Activated CD4-positive, alpha-beta T cell treated with anti-CD3 and anti-CD28 coated beads, Interleukin-2, amount 10 ng/mL, durations not matched to agents 7 days and 5 days (primary cell): ENCODE data around the gene MAPK7. TPM values are rescaled to one million over a fixed set of nuclear protein-coding genes. Genes with fewer than 3 reads are reported as not detected.

Experiments used
- CTCF ChIA-PET: fragments of 350-600 bp; sonication (Branson Sonifier 250); formaldehyde crosslinking; loops from one replicate; lab custom pipeline; 2021; ENCODE audit warnings: antibody characterized with exemption; lab: Charles Lee
- POLR2A ChIA-PET: fragments of 350-600 bp; sonication (Branson Sonifier 250); formaldehyde crosslinking; loops from one replicate; lab custom pipeline; 2021; ENCODE audit warnings: antibody characterized with exemption; lab: Charles Lee
- DNase-seq: peaks from one replicate; pipeline ENCODE4 v3.0.0-alpha.2; 2020
- H3K27ac Mint-ChIP-seq: one replicate; pipeline ENCODE4 v1.8.0; 2021; ENCODE audit warnings: mild to moderate bottlenecking, moderate library complexity, mixed read lengths
- H3K27me3 Mint-ChIP-seq: one replicate; pipeline ENCODE4 v1.8.0; 2021; ENCODE audit warnings: mixed read lengths
- H3K36me3 Mint-ChIP-seq: one replicate; pipeline ENCODE4 v1.8.0; 2021; ENCODE audit warnings: low read depth, mixed read lengths
- H3K4me1 Mint-ChIP-seq: one replicate; pipeline ENCODE4 v1.8.0; 2021; ENCODE audit warnings: mixed read lengths
- H3K4me3 Mint-ChIP-seq: one replicate; pipeline ENCODE4 v1.8.0; 2021; ENCODE audit warnings: mild to moderate bottlenecking, moderate library complexity, mixed read lengths
- H3K9me3 Mint-ChIP-seq: one replicate; pipeline ENCODE4 v1.8.0; 2021; ENCODE audit warnings: mixed read lengths
- total RNA-seq, 2 experiments: library from RNA; stranded (reverse); gene quantifications; one replicate each; pipeline ENCODE4 v1.2.3, GENCODE V29; 2021

Gene MAPK7
- total RNA-seq, 2 experiments from 2014 or later = 37.6 to 46.5 TPM

DNA sequence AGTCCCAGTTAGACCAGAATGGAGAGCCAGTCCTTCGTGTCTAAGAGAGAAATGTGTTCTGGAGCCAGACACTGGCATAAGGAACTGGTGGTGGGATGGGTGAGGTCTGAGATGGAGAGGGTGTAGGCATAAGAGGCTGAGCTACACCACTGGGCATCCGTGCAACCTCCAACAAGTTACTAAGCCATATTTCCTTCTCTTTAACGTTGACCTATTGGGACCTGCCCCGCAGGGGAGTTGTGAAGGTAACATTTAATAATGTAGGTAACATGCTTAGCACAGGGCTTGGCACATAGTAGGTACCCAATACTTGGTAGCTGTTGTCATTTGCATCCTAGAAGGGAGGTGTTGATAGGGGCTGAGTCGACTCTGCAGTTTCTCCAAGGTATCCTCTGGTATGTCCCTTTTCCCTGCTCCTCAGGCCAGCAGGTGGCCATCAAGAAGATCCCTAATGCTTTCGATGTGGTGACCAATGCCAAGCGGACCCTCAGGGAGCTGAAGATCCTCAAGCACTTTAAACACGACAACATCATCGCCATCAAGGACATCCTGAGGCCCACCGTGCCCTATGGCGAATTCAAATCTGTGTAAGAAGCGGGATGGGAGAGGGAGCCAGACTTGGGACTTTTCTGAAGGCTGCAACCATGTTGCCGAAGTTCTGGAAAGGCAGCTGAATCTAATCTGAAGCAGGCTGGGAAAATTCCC is 1.2 kb downstream of the MAPK7 start:
- ChIA-PET POLR2A (no interaction called here), CTCF (interaction anchor here (0.6 to 2.9 kb wide), 2 partner anchors 16 to 537 kb away, joined by 4 to 37 read pairs; partner anchors contain the start of gene B9D1)
- peak overlapping the region; percentile 97 for H3K4me3 Mint-ChIP-seq
- H3K4me1 Mint-ChIP-seq = peaks cover 30% of the 10 kb centered on the region
- H3K27me3 Mint-ChIP-seq = no peaks in the 10 kb centered on the region
- H3K36me3 Mint-ChIP-seq = peaks cover 39% of the 10 kb centered on the region
- H3K27ac Mint-ChIP-seq = peak overlapping the region; percentile 75
- DNase-seq = no peak
- H3K9me3 Mint-ChIP-seq = no peaks in the 10 kb centered on the region

DNA sequence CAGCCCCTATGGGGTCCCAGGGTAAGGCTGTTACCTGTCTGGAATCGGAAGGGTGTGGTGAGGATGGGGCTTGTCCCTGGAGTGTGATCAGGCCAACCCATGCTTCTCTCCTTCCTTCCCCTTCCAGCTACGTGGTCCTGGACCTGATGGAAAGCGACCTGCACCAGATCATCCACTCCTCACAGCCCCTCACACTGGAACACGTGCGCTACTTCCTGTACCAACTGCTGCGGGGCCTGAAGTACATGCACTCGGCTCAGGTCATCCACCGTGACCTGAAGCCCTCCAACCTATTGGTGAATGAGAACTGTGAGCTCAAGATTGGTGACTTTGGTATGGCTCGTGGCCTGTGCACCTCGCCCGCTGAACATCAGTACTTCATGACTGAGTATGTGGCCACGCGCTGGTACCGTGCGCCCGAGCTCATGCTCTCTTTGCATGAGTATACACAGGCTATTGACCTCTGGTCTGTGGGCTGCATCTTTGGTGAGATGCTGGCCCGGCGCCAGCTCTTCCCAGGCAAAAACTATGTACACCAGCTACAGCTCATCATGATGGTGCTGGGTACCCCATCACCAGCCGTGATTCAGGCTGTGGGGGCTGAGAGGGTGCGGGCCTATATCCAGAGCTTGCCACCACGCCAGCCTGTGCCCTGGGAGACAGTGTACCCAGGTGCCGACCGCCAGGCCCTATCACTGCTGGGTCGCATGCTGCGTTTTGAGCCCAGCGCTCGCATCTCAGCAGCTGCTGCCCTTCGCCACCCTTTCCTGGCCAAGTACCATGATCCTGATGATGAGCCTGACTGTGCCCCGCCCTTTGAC is 2.4 kb downstream of the MAPK7 start:
- Mint-ChIP-seq H3K27me3 (no peaks in the 10 kb centered on the region), H3K4me1 (peaks cover 27% of the 10 kb centered on the region), H3K27ac (no peak overlapping the region), H3K36me3 (peaks cover 41% of the 10 kb centered on the region), H3K9me3 (no peaks in the 10 kb centered on the region), H3K4me3 (no peak overlapping the region)
- CTCF ChIA-PET = interaction anchor here (0.8 to 0.9 kb wide), 2 partner anchors 9 to 18 kb away, joined by 3 read pairs; partner anchors contain the start of gene B9D1
- POLR2A ChIA-PET = no interaction called here
- DNase-seq = no peak

DNA sequence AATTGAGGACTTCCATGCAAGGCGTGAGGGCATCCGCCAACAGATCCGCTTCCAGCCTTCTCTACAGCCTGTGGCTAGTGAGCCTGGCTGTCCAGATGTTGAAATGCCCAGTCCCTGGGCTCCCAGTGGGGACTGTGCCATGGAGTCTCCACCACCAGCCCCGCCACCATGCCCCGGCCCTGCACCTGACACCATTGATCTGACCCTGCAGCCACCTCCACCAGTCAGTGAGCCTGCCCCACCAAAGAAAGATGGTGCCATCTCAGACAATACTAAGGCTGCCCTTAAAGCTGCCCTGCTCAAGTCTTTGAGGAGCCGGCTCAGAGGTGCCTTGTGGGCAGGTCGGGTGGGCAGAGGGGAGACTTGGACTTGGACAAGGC is 3.1 kb downstream of the MAPK7 start:
- H3K36me3 Mint-ChIP-seq = peaks cover 41% of the 10 kb centered on the region
- DNase-seq = no peak
- H3K27me3 Mint-ChIP-seq = no peaks in the 10 kb centered on the region
- ChIA-PET CTCF (interaction anchor here (0.9 kb wide), 1 partner anchor 8 kb away, joined by 3 read pairs; no protein-coding TSS in a partner anchor), POLR2A (no interaction called here)
- H3K4me3 Mint-ChIP-seq = no peak overlapping the region
- H3K9me3 Mint-ChIP-seq = no peaks in the 10 kb centered on the region
- no peak overlapping the region for H3K27ac Mint-ChIP-seq
- peaks cover 24% of the 10 kb centered on the region for H3K4me1 Mint-ChIP-seq

DNA sequence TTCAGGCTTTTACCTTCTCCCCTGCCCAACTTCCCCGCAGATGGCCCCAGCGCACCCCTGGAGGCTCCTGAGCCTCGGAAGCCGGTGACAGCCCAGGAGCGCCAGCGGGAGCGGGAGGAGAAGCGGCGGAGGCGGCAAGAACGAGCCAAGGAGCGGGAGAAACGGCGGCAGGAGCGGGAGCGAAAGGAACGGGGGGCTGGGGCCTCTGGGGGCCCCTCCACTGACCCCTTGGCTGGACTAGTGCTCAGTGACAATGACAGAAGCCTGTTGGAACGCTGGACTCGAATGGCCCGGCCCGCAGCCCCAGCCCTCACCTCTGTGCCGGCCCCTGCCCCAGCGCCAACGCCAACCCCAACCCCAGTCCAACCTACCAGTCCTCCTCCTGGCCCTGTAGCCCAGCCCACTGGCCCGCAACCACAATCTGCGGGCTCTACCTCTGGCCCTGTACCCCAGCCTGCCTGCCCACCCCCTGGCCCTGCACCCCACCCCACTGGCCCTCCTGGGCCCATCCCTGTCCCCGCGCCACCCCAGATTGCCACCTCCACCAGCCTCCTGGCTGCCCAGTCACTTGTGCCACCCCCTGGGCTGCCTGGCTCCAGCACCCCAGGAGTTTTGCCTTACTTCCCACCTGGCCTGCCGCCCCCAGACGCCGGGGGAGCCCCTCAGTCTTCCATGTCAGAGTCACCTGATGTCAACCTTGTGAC is 3.6 kb downstream of the MAPK7 start:
- Mint-ChIP-seq H3K36me3 (peaks cover 41% of the 10 kb centered on the region), H3K4me3 (no peak overlapping the region), H3K27me3 (no peaks in the 10 kb centered on the region), H3K4me1 (peaks cover 21% of the 10 kb centered on the region), H3K9me3 (no peaks in the 10 kb centered on the region), H3K27ac (no peak overlapping the region)
- ChIA-PET CTCF (interaction anchor here (2.4 kb wide), 1 partner anchor 19 kb away, joined by 7 read pairs; the partner anchor contains the start of gene B9D1), POLR2A (interaction anchor here (0.6 kb wide), 1 partner anchor 19 kb away, joined by 3 read pairs; no protein-coding TSS in a partner anchor)
- DNase-seq = no peak

DNA sequence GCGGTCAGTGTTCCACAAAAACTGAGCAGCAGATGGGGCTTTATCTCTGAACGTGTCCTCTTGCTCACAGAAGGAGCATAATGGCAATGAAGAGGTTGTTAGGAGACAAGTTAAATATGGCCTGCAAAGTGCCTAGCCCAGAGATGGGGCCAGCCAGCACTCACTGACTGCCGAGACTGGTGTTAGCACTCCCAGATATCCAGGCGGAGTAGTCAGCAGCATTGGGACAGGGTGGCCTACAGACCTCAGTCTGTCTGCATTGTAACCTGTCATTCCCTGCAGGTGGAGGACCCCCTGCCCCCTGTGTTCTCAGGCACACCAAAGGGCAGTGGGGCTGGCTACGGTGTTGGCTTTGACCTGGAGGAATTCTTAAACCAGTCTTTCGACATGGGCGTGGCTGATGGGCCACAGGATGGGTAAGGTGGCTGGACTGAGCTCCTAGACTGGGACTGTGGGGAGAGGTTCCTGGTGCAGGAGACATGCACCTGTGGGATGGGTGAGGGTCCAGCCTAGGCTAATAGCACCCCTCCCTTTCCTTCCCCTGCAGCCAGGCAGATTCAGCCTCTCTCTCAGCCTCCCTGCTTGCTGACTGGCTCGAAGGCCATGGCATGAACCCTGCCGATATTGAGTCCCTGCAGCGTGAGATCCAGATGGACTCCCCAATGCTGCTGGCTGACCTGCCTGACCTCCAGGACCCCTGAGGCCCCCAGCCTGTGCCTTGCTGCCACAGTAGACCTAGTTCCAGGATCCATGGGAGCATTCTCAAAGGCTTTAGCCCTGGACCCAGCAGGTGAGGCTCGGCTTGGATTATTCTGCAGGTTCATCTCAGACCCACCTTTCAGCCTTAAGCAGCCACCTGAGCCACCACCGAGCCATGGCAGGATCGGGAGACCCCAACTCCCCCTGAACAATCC is 4.5 kb downstream of the MAPK7 start:
- Mint-ChIP-seq H3K4me1 (peaks cover 17% of the 10 kb centered on the region), H3K36me3 (peaks cover 41% of the 10 kb centered on the region), H3K9me3 (no peaks in the 10 kb centered on the region), H3K4me3 (no peak overlapping the region), H3K27me3 (peaks cover under 1% of the 10 kb centered on the region), H3K27ac (no peak overlapping the region)
- no peak for DNase-seq
- ChIA-PET POLR2A (interaction anchor here (0.6 kb wide), 1 partner anchor 20 kb away, joined by 3 read pairs; no protein-coding TSS in a partner anchor), CTCF (interaction anchor here (2.4 kb wide), 1 partner anchor 20 kb away, joined by 7 read pairs; the partner anchor contains the start of gene B9D1)

DNA sequence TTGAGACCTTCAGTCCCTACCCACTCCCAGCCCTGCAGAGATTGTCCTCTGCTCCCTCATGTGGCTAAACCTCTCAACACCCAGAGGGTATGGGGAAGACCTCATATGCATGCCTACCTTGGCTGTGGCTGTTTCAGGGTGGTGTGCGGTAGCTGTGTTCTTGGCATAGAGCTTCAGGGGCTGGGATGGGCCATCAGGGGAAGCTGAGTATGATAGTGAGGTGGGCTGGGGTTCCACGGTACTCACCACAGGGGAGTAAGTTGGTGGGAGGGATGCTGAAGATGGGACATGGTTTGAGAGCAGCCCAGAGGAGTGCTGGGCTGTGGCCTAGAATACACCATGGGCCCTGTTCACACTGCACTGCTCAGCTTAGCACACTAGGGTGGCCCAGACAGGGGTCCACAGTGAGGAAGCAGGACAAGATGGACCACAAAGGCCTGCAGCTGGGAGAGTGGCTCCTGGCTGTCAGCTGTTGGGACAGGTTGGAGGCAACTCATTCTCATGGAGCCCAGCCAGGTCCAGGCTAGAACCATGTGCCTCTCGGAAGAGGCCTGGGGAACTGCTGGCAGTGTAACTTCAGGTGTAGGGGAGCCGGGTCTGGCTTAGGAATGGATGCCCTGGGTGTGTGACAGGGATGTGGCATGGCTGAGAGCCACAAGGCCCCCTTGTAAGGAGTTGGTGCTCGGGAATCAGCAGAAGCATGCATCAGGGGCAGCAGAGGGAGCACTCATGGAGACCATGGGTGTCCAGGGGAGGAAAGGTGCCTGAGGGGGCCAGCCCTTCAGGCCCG is 5.6 kb downstream of the MAPK7 start:
- Mint-ChIP-seq H3K36me3 (peaks cover 41% of the 10 kb centered on the region), H3K27ac (no peak overlapping the region), H3K4me1 (peaks cover 17% of the 10 kb centered on the region), H3K4me3 (no peak overlapping the region), H3K27me3 (peaks cover 5% of the 10 kb centered on the region), H3K9me3 (no peaks in the 10 kb centered on the region)
- ChIA-PET CTCF (interaction anchor here (2.4 kb wide), 1 partner anchor 21 kb away, joined by 7 read pairs; the partner anchor contains the start of gene B9D1), POLR2A (no interaction called here)
- DNase-seq = no peak

DNA sequence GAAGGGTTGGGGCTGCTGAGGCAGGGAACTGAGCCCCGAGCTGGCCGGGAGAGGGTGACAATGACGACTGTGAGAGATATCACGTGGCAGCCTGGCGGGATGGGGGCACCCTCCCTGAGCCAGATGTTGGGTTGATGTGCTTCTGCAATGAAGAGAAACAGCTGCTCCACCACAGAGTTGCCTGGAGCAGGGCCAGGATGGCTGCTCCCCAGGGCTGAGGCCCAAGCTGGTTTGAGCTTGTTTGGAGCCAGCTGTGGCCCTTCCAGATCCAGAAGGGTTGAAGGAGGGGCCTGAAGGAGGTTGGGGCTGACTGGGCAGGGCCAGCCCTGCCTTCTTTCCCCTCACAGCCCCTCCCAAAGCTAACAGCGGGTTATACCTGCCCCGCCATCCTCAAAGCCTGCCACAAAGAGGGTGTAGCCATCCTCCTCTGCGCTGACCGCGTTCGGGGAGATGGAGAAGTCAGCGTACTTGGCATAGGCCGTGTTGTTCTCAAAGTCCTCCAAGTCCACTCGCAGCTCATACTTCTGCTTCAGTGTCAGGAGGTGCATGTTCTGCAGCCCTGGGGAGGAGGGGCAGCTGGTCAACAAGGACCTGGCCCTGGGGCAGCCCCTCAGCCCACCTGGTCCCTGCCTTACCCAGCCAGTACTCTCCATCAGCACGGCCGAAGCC is 6.6 kb downstream of the MAPK7 start:
- Mint-ChIP-seq H3K9me3 (no peaks in the 10 kb centered on the region), H3K4me1 (peaks cover 8% of the 10 kb centered on the region), H3K4me3 (no peak overlapping the region), H3K36me3 (peaks cover 33% of the 10 kb centered on the region), H3K27ac (no peak overlapping the region), H3K27me3 (peaks cover 11% of the 10 kb centered on the region)
- CTCF ChIA-PET = interaction anchor here (2.0 kb wide), 1 partner anchor 22 kb away, joined by 9 read pairs; the partner anchor contains the start of gene B9D1
- POLR2A ChIA-PET = no interaction called here
- DNase-seq = no peak

DNA sequence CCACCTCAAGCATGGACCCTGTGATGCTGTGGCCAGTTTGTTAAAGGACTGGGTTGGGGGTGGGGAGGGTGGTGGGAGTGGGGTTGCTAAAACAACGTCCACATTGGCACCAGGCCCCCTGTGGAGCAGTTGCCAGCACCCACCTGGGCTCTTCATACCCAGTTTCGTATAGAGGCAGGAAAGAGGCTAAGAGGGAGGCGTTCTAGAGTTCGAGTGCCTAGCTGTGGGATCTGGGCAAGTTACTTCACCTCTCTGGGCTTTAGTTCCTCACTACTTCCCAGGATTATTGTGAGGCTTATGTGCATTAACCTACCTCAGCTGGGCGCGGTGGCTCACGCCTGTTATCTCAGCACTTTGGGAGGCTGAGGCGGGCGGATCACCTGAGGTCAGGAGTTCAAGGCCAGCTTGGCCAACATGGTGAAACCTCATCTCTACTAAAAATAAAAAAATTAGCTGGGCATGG is 7.3 kb downstream of the MAPK7 start:
- Mint-ChIP-seq H3K9me3 (no peaks in the 10 kb centered on the region), H3K36me3 (peaks cover 26% of the 10 kb centered on the region), H3K4me3 (no peak overlapping the region), H3K27ac (no peak overlapping the region), H3K27me3 (peaks cover 11% of the 10 kb centered on the region), H3K4me1 (peaks cover 8% of the 10 kb centered on the region)
- ChIA-PET CTCF (interaction anchor here (1.8 to 2.0 kb wide), 2 partner anchors 8 to 23 kb away, joined by 7 to 9 read pairs; partner anchors contain the start of genes B9D1 and MAPK7), POLR2A (no interaction called here)
- DNase-seq = no peak

DNA sequence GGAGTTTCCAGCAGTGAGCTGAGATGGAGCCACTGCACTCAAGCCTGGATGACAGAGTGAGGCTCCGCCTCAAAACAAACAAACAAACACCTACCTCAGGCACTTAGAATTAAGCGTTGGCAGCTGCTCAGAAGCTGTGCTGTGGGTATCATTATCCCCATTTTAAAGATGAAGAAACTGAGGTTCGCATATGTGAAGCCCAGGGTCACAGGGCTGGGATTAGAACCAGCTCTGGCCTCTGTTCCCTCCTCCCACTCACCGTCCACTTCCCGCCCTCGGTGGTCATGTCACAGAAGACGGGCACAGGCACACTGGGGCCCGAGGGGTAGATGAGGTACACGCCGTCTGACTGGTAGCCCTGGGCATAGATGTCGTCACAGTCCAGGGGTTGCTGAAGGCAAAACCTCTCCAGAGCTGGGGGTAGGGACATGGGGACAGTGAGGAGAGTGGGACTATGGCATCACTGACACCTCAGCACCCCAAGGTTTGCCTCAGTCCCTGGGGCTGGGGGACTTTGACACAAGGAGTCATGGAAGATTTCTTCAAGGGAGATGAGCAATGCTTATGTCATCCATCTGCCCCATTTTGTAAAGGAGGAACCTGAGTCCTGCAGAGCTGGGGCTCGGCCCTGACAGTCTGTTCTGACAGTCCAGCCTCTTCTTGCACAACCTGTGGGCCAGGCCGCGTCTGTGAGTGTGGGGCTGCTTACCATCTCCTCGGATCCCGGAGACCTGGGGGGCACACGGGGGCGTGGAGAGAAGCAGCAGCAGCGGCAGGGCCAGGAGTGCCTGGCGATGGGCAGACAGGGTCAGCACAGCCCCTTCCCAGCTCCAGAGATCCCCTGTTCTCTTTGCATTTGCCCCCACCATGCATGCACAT is 8.0 kb downstream of the MAPK7 start:
- Mint-ChIP-seq H3K27ac (no peak overlapping the region), H3K4me1 (peaks cover 7% of the 10 kb centered on the region), H3K4me3 (no peak overlapping the region), H3K9me3 (no peaks in the 10 kb centered on the region), H3K27me3 (peaks cover 11% of the 10 kb centered on the region), H3K36me3 (peaks cover 19% of the 10 kb centered on the region)
- no peak for DNase-seq
- POLR2A ChIA-PET = no interaction called here
- CTCF ChIA-PET = interaction anchor here (1.8 to 2.0 kb wide), 2 partner anchors 8 to 24 kb away, joined by 7 to 9 read pairs; partner anchors contain the start of genes B9D1 and MAPK7
